GM13976 (cell line): Measurements from ENCODE around the gene ZC2HC1C.

Experiments used
- DNase-seq: peaks from one replicate; pipeline ENCODE4 v3.0.0; 2012; ENCODE audit warnings: low spot score
- in situ Hi-C: fragments of 300-500 bp; cut with MboI; formaldehyde crosslinking; loops from one replicate; pipeline ENCODE4 v1.12.0; 2022; ENCODE audit warnings: low sequenced_read_pairs, mixed read lengths, inconsistent platforms; ENCODE audit not compliant: unreplicated experiment
- TF ChIP-seq, protein P1 (sequence below): IDR thresholded peaks from 2 replicates; pipeline ENCODE4 v1.5.1; 2012; ENCODE audit warnings: borderline replicate concordance, mild to moderate bottlenecking; ENCODE audit not compliant: insufficient read depth; ENCODE audit errors: extremely low read depth, missing control alignments, control extremely low read depth

The ZC2HC1C gene

DNA sequence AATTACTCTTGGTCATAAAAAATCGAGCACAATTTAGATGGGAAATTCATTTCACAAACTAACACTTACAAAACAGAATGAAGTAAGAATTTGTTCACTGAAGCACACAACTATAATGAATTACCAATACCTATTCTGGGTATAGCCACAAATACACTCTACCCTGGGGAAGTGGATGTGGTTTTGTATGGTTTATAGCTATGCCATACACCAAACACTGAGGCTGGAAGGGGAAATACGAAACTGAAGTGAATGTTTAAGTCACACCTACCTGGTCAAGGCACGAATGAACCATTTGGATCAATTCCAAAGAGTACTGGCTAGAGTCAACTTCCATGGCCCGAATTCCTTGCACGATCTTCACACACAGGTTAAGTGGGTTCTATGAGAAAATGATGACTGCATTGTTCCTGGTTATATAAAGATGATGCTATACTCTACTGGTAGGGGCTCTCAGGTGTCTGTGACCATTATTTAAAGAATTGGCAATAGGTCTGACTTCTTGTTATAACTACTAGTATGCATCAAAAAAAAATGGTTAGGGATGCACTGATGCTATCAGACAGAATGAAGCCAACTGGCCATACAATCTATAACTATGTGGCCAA, 44.6 kb downstream of the ZC2HC1C start:
- in situ Hi-C loops, result no loop called here
- no peak for DNase-seq
- TF ChIP-seq, protein P1, sequence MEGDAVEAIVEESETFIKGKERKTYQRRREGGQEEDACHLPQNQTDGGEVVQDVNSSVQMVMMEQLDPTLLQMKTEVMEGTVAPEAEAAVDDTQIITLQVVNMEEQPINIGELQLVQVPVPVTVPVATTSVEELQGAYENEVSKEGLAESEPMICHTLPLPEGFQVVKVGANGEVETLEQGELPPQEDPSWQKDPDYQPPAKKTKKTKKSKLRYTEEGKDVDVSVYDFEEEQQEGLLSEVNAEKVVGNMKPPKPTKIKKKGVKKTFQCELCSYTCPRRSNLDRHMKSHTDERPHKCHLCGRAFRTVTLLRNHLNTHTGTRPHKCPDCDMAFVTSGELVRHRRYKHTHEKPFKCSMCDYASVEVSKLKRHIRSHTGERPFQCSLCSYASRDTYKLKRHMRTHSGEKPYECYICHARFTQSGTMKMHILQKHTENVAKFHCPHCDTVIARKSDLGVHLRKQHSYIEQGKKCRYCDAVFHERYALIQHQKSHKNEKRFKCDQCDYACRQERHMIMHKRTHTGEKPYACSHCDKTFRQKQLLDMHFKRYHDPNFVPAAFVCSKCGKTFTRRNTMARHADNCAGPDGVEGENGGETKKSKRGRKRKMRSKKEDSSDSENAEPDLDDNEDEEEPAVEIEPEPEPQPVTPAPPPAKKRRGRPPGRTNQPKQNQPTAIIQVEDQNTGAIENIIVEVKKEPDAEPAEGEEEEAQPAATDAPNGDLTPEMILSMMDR, result no peak

DNA sequence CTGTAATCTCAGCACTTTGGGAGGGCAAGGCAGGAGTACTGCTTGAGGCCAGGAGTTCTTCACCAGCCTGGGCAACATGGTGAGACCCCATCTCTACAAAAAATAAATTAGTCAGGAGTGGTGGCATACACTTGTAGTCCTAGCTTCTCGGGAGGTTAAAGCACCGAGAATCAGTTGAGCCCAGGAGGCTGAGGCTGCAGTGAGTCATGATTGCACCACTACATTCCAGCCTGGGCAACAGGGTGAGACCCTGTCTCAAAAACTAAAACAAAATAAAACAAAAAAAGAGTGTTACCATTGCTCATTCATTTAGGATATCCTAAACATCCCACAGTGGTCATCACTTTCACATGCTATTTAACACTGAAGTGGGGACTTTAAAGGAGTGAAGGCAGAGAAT, 49.6 kb downstream of the ZC2HC1C start:
- no peak for DNase-seq
- TF ChIP-seq, protein P1, result no peak
- in situ Hi-C loops, result no loop called here

DNA sequence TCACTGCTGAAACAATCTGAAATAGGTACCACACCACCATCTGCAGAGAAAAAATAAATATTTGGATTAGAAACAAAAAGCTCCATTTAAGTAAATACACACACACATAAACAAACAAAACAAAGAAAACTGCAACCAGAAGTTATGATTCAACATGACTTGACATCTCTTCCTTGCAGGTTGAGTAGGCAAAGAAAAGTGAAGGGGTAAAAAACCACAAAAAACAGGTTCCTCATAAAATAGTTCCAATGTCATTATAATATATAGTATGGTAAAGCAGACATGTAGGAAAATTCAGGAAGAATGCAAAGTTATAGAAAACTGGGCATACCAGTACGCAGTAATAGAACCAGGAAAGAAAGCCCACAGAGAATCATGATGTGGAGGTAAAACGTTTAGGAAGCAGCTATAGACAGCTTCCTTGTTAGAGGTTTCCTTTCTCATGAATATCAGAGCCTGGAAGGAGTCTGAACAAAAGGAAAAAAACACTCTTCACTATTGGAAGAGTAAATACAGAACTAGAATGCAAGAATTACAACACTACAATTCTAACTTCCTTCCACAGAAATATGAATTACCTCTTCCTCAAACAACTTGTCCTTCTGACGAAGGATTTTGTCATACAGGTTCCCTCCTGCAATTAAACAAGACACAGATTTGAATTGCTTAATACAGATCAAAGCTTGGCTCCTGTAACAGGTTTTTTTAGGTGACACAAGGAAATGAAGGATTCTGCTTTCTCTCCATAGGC, 51.3 kb downstream of the ZC2HC1C start:
- no peak for DNase-seq
- in situ Hi-C loops, result no loop called here
- TF ChIP-seq, protein P1, result no peak

DNA sequence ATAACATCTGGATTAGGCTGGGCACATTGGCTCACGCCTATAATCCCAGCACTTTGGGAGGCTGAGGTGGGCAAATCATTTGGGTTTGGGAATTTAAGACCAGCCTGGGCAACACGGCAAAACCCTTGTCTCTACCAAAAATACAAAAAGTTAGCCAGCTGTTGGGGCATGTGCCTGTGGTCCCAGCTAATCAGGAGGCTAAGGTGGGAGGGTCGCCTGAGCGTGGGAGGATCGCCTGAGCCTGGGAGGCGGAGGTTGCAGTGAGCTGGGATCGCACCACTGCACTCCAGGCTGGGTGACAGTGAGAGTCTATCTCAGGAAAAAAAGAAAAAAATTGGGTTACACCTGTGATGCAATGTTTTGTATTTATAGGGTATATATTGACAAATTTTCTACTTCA, 52.1 kb downstream of the ZC2HC1C start:
- TF ChIP-seq, protein P1, result no peak
- no peak for DNase-seq
- in situ Hi-C loops, result no loop called here

DNA sequence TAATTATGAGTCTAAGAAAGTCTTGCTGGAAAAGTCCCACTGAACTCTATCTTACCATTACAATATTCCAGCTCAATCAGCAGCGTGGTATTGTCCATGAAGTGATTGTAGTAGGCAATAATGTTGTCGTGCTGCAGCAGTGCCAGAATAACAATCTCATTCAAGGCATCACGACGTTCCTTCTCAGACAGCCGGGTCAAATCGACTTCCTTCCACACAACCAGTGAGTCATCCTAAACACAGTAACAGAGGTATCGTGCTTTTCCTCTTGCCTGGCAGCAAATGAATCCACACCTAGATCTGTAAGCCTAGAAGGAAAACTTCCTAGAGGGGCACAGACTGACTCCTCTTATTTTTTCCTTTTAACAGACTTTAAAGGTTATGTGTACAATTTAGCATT, 54.5 kb downstream of the ZC2HC1C start:
- TF ChIP-seq, protein P1, result no peak
- no peak for DNase-seq
- in situ Hi-C loops, result no loop called here

DNA sequence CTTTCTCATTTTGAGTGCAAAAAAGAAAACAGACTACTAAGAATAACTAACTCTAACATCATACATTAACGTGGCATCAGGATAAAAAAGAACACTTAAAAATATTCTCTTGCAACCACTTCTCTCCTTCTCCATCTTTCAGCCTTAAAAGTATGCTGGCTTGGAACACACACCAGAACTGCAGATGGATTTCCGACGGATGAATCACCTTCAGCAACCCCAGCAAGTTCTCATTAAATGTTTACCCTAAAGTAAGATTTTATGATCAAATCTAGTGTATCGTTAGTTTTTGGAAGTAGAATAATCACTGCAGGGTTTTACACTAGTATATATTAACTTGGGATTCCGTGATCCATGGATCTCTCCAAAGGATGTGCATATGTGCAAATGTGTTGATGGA, 56.2 kb downstream of the ZC2HC1C start:
- in situ Hi-C loops, result loop anchor here (25.0 kb wide), 1 partner anchor 362 kb away; no protein-coding TSS in a partner anchor
- no peak for DNase-seq
- TF ChIP-seq, protein P1, result no peak
